HL-60/S4 treated with phorbol 12-myristate 13-acetate at 8.2 ng/mL for 4 days and 3 days (cell line): ENCODE results near the gene XAB2.

Experiments used
- in situ Hi-C: fragments of 300-500 bp; cut with MboI; formaldehyde crosslinking; loops from 2 replicates; pipeline ENCODE4 v1.15.0; 2022; ENCODE audit warnings: low sequenced_read_pairs

The XAB2 gene

GRCh38 chr19:7629347-7630054 is at the start of gene XAB2, which contains the start of gene PET100:
Gene XAB2 (minus strand): TSS chr19:7629545. CDS start chr19:7629527, 18 bp downstream.
Gene PET100 (plus strand): TSS chr19:7629793. CDS start chr19:7629834, 41 bp downstream.
- in situ Hi-C loops = no loop called here

GRCh38 chr19:7677669-7678311 is 48.4 kb upstream of the XAB2 start:
- in situ Hi-C loops = no loop called here

GRCh38 chr19:7676854-7677253 is 47.5 kb upstream of the XAB2 start, which contains the start of gene MCEMP1:
Gene MCEMP1 (plus strand): TSS chr19:7677090. CDS start chr19:7677121, 31 bp downstream.
- in situ Hi-C loops = no loop called here

- in situ Hi-C loops = no loop called here
These were observed 47.0 kb upstream of the XAB2 start for GRCh38 chr19:7676376-7676775.

GRCh38 chr19:7674010-7675005 is 45.0 kb upstream of the XAB2 start:
- in situ Hi-C loops = no loop called here

GRCh38 chr19:7672522-7672921 is 43.2 kb upstream of the XAB2 start:
- in situ Hi-C loops = no loop called here

- in situ Hi-C loops = no loop called here
These were observed 41.4 kb upstream of the XAB2 start for GRCh38 chr19:7670790-7671189.

- in situ Hi-C loops = no loop called here
These were observed 40.9 kb upstream of the XAB2 start for GRCh38 chr19:7670150-7670783.

- in situ Hi-C loops = no loop called here
These were observed 40.3 kb upstream of the XAB2 start for GRCh38 chr19:7669641-7670040.

GRCh38 chr19:7668842-7669241 is 39.5 kb upstream of the XAB2 start, which contains the start of gene RETN:
Gene RETN (plus strand): TSS chr19:7669049. CDS start chr19:7669327, 278 bp downstream.
- in situ Hi-C loops = no loop called here

GRCh38 chr19:7665076-7665475 is 35.7 kb upstream of the XAB2 start:
- in situ Hi-C loops = no loop called here

GRCh38 chr19:7663706-7664105 is 34.4 kb upstream of the XAB2 start:
- in situ Hi-C loops = no loop called here

GRCh38 chr19:7662657-7663056 is 33.3 kb upstream of the XAB2 start:
- in situ Hi-C loops = no loop called here

GRCh38 chr19:7661744-7662538 is 32.6 kb upstream of the XAB2 start:
- in situ Hi-C loops = no loop called here

- in situ Hi-C loops = no loop called here
These were observed 28.9 kb upstream of the XAB2 start for GRCh38 chr19:7658219-7658686.

GRCh38 chr19:7657131-7657751 is 27.9 kb upstream of the XAB2 start:
- in situ Hi-C loops = no loop called here

- in situ Hi-C loops = no loop called here
These were observed 26.2 kb upstream of the XAB2 start for GRCh38 chr19:7655581-7655980.

GRCh38 chr19:7654401-7654800 is 25.1 kb upstream of the XAB2 start:
- in situ Hi-C loops = no loop called here

GRCh38 chr19:7652061-7652641 is 22.8 kb upstream of the XAB2 start:
- in situ Hi-C loops = no loop called here
